Measurements from ENCODE around the gene AP3D1.

DNA sequence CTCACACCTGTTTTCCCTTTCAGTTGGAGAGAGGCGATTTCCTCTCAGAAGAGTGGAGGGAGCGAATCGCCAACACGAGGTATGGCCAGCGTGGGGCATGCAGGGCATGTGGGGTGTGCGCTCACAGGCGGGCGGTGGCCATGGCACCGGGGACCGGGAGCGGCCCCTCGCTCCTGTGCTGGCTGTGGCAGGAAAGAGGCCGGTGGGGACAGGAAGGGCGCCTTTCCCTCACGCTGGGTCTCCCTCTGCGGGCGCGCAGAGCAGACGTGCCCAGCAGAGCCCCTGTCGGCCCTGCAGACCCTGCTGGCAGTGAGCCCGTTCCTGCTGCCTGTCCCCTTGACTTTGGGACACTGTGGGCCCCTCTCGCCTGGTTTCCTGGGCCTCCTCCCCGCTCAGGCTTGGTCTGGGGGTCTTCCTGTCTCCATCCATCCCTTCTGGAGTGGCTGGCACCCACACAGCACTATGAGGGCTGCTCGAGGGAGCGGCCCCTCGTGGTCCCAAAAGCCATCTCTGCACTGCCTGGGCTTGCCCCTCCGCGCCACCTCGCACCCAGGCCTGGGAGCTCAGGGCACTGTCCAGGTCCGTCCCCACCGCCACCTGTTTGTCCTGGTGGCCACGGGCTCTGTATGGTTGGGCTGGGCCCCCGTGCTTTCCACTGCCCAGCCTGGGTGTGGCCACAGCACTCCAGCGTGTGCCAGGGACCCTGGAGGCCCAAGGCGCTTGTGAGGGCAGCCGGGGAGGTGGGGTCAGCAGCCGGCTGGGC is 48.7 kb upstream of the AP3D1 start:
- TF ChIP-seq U2AF1 (optimal IDR thresholded peaks at IDR 0.05; ENCODE audit: low read depth, low read length) (no peak), ZFP30 (CRISPR knock-in tag; IDR thresholded peaks at IDR 0.05; ENCODE audit: borderline replicate concordance) (no peak), ZNF121 (CRISPR knock-in tag; conservative IDR thresholded peaks at IDR 0.05) (no peak), CREB1 (IDR thresholded peaks at IDR 0.05) (no peak), CREB1 (CRISPR knock-in tag; IDR thresholded peaks at IDR 0.05) (no peak), ZNF324 (CRISPR knock-in tag; IDR thresholded peaks at IDR 0.05) (no peak), NFIC (IDR thresholded peaks at IDR 0.05) (no peak), GABPA (tag; conservative IDR thresholded peaks at IDR 0.05; ENCODE audit: low read depth) (no peak)
- TF ChIP-seq, protein P1, sequence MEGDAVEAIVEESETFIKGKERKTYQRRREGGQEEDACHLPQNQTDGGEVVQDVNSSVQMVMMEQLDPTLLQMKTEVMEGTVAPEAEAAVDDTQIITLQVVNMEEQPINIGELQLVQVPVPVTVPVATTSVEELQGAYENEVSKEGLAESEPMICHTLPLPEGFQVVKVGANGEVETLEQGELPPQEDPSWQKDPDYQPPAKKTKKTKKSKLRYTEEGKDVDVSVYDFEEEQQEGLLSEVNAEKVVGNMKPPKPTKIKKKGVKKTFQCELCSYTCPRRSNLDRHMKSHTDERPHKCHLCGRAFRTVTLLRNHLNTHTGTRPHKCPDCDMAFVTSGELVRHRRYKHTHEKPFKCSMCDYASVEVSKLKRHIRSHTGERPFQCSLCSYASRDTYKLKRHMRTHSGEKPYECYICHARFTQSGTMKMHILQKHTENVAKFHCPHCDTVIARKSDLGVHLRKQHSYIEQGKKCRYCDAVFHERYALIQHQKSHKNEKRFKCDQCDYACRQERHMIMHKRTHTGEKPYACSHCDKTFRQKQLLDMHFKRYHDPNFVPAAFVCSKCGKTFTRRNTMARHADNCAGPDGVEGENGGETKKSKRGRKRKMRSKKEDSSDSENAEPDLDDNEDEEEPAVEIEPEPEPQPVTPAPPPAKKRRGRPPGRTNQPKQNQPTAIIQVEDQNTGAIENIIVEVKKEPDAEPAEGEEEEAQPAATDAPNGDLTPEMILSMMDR (IDR thresholded peaks at IDR 0.05 in 2 of 3, conservative IDR thresholded peaks at IDR 0.05 in 1 of 3; ENCODE audit: insufficient read depth in 2 of 3, low read depth in 1 of 3, low read length in 3 of 3): no peak
